ENCODE results near the gene RNF150.

DNA sequence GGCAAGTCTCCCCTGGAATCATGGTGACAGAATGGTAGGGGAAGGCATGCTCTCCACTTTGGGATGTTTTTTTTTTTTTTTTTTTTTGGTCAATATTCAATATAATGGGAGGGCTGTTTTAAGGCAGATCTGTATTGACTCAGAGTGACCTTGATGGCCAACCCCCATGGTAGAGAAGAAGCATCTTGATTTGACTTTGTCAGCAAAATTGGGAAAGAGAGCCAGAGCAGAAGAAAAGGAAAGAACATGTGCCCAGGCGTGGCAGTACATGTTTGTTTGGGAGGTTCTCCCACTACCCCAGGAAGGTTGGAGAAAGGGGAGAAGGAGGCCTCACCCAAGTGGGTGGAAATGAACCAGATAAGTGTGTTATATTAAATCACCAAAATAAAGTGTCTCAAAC, 314.8 kb downstream of the RNF150 start:
- TF ChIP-seq POLR2AphosphoS5 (IDR thresholded peaks at IDR 0.05; ENCODE audit: low read depth, low read length) (no peak), TAF1 (IDR thresholded peaks at IDR 0.05; ENCODE audit: borderline replicate concordance, insufficient read depth, low read length) (no peak)
- TF ChIP-seq, protein P1, sequence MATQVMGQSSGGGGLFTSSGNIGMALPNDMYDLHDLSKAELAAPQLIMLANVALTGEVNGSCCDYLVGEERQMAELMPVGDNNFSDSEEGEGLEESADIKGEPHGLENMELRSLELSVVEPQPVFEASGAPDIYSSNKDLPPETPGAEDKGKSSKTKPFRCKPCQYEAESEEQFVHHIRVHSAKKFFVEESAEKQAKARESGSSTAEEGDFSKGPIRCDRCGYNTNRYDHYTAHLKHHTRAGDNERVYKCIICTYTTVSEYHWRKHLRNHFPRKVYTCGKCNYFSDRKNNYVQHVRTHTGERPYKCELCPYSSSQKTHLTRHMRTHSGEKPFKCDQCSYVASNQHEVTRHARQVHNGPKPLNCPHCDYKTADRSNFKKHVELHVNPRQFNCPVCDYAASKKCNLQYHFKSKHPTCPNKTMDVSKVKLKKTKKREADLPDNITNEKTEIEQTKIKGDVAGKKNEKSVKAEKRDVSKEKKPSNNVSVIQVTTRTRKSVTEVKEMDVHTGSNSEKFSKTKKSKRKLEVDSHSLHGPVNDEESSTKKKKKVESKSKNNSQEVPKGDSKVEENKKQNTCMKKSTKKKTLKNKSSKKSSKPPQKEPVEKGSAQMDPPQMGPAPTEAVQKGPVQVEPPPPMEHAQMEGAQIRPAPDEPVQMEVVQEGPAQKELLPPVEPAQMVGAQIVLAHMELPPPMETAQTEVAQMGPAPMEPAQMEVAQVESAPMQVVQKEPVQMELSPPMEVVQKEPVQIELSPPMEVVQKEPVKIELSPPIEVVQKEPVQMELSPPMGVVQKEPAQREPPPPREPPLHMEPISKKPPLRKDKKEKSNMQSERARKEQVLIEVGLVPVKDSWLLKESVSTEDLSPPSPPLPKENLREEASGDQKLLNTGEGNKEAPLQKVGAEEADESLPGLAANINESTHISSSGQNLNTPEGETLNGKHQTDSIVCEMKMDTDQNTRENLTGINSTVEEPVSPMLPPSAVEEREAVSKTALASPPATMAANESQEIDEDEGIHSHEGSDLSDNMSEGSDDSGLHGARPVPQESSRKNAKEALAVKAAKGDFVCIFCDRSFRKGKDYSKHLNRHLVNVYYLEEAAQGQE (IDR thresholded peaks at IDR 0.05; ENCODE audit: insufficient read depth in 1 of 2, low read depth in 2 of 2, low read length in 2 of 2): no peak
